A549 (cell line): ENCODE measurements around the gene VSIG8.

Experiments used
- BHLHE40 ChIP-seq: IDR thresholded peaks from 2 replicates; pipeline ENCODE4 v1.6.1; 2012; ENCODE audit warnings: low read depth, low read length, inconsistent platforms
- CHD2 ChIP-seq: fragments of 150-350 bp; IDR thresholded peaks from 2 replicates; pipeline ENCODE4 v1.6.1; 2014; ENCODE audit warnings: low read length; ENCODE audit not compliant: partially characterized antibody
- CTCF ChIP-seq: fragments of >200 bp; sonication (Bioruptor Twin); formaldehyde crosslinking; IDR thresholded peaks from 3 replicates; pipeline ENCODE4 v1.5.1; 2016
- EP300 ChIP-seq, 2 experiments: fragments of >200 bp; sonication (Bioruptor Twin); formaldehyde crosslinking; IDR thresholded peaks; 2 replicates in 1 of 2; 3 replicates in 1 of 2; pipeline ENCODE4 v1.6.1; 2016 to 2017
- HMGXB4 ChIP-seq: fragments of 250-450 bp; sonication (Bioruptor Pico); IDR thresholded peaks from 2 replicates; pipeline ENCODE4 v1.5.0; 2021; ENCODE audit warnings: mild to moderate bottlenecking, moderate library complexity, borderline replicate concordance
- HOXA7 ChIP-seq: fragments of 250-450 bp; sonication (Bioruptor Pico); IDR thresholded peaks from 2 replicates; pipeline ENCODE4 v1.5.0; 2020; ENCODE audit warnings: mild to moderate bottlenecking, moderate library complexity
- HOXB5 ChIP-seq: fragments of 250-450 bp; sonication (Bioruptor Pico); IDR thresholded peaks from 2 replicates; pipeline ENCODE4 v1.5.0; 2020; ENCODE audit warnings: mild to moderate bottlenecking, moderate library complexity
- KDM1A ChIP-seq: fragments of 200-600 bp; sonication (generic); IDR thresholded peaks from 2 replicates; pipeline ENCODE4 v1.6.1; 2016; ENCODE audit warnings: low read depth, mild to moderate bottlenecking
- MAFK ChIP-seq: fragments of 450-650 bp; IDR thresholded peaks from 2 replicates; pipeline ENCODE4 v1.6.1; 2014; ENCODE audit not compliant: partially characterized antibody
- MAX ChIP-seq: IDR thresholded peaks from 2 replicates; pipeline ENCODE4 v1.6.1; 2012
- POLR2A ChIP-seq: IDR thresholded peaks from 2 replicates; pipeline ENCODE4 v1.6.1; 2012; ENCODE audit warnings: mild to moderate bottlenecking, low read length
- RAD21 ChIP-seq, 2 experiments: fragments of >200 bp in 1 of 2; sonication (Bioruptor Twin) in 1 of 2; formaldehyde crosslinking in 1 of 2; IDR thresholded peaks in 1 of 2; conservative IDR thresholded peaks in 1 of 2; 2 replicates in 1 of 2; 3 replicates in 1 of 2; pipeline ENCODE4 v1.6.1; 2012 to 2018; ENCODE audit warnings: inconsistent platforms in 1 of 2
- RNF2 ChIP-seq: fragments of 200-600 bp; sonication (generic); IDR thresholded peaks from 2 replicates; pipeline ENCODE4 v1.6.1; 2016; ENCODE audit warnings: low read depth, mild to moderate bottlenecking, antibody characterized with exemption, moderate library complexity, borderline replicate concordance

- TF ChIP-seq KDM1A (no peak), RAD21 (conservative IDR thresholded peaks at IDR 0.05 in 1 of 2, IDR thresholded peaks at IDR 0.05 in 1 of 2) (no peak), HOXA7 (no peak), CTCF (no peak), RNF2 (no peak), POLR2A (no peak), HMGXB4 (no peak), MAX (0 out of 2 replicates have a peak, but pooled peaks have one; percentile 9), HOXB5 (CRISPR knock-in tag) (0 out of 2 replicates have a peak, but pooled peaks have one; percentile 12), MAFK (peak; percentile 98), CHD2 (no peak), EP300 (IDR thresholded peaks at IDR 0.05) (no peak), BHLHE40 (no peak)
These were observed 17.5 kb upstream of the VSIG8 start for GRCh38 chr1:159879977-159880376.
